Astrocyte (in vitro differentiated cells and primary cell): Measurements from ENCODE around the gene DNLZ.

ENCODE experiments used
- CTCF ChIP-seq: IDR thresholded peaks from 2 replicates; pipeline ENCODE4 v1.5.1; 2011; ENCODE audit warnings: low read depth, mild to moderate bottlenecking, inconsistent platforms, low read length, moderate library complexity; ENCODE audit not compliant: insufficient read depth
- EZH2 ChIP-seq: IDR thresholded peaks from 2 replicates; pipeline ENCODE4 v1.6.1; 2012; ENCODE audit warnings: mild to moderate bottlenecking, low read length, inconsistent platforms; ENCODE audit not compliant: insufficient read depth

DNA sequence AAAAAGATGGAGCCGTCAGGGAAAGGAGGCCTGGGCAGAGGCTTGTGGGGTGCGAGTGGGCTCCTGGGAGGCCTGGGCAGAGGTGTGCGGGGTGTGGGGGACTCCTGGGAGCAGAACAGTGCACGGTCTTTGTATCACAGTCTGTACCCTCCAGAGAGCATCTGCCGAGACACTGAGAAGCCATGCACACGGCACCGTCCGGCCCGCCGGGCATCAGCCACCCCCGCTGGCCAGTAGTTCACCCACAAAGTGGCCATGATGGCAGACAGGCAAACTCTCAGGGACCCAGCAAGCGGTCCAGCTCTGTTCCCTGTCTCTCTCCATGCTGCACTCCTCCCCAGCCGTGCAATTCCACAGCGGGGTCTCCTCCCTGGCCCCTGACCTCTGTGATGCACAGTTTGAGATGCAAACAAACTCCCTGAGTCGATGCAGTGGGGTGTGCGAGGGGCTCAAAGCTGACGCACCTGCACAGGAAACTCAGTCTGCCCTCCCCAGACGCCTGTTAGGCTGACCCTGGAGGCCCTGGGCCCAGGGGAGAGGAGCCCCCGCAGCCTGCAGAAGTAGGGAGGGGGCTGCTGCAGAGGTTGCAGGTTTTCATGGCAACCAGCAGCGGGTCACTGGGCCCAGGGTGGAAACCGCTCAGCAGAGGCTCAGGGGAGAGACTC, 45.3 kb downstream of the DNLZ start:
- no peak for TF ChIP-seq CTCF
- TF ChIP-seq EZH2 = no peak
